NCI-H2227 (cell line): ENCODE data around the gene HAGHL.

Source experiments
- DNase-seq: peaks from one replicate; lab custom pipeline; 2025; ENCODE audit not compliant: unreplicated experiment; lab: John Stamatoyannopoulos, UW

The HAGHL gene

GRCh38 chr16:726438-727290 is at the start of gene HAGHL, which contains the start of gene CCDC78:
TSS of gene HAGHL (plus strand) at chr16:727106. CDS start at chr16:727510, 404 bp downstream.
TSS of gene CCDC78 (minus strand) at chr16:726443. CDS start at chr16:726367, 76 bp downstream.
- DNase-seq: peak; percentile 88

- DNase-seq: peak; percentile 34
Observed at GRCh38 chr16:677316-678190, 49.4 kb upstream of the HAGHL start.

- DNase-seq: no peak
Observed at GRCh38 chr16:678209-678857, 48.6 kb upstream of the HAGHL start.

- DNase-seq: peak; percentile 90
Observed at GRCh38 chr16:678858-679813, 47.8 kb upstream of the HAGHL start.

GRCh38 chr16:679814-680624 is 46.9 kb upstream of the HAGHL start, which contains the start of gene STUB1:
TSS of gene STUB1 (plus strand) at chr16:680410. CDS start at chr16:680526, 116 bp downstream.
- DNase-seq: peak; percentile 96

- no peak for DNase-seq
Observed at GRCh38 chr16:680625-680945, 46.3 kb upstream of the HAGHL start.

- DNase-seq: peak; percentile 48
Observed at GRCh38 chr16:680967-681745, 45.8 kb upstream of the HAGHL start.

GRCh38 chr16:681746-682427 is 45.0 kb upstream of the HAGHL start:
- DNase-seq: no peak

- DNase-seq: no peak
Observed at GRCh38 chr16:682493-683395, 44.2 kb upstream of the HAGHL start.

- no peak for DNase-seq
Observed at GRCh38 chr16:683396-684070, 43.4 kb upstream of the HAGHL start.

- DNase-seq: peak; percentile 91
Observed at GRCh38 chr16:684071-684794, 42.7 kb upstream of the HAGHL start, which contains the start of gene JMJD8. TSS of gene JMJD8 (minus strand) at chr16:684334. CDS start at chr16:684319, 15 bp downstream.

- no peak for DNase-seq
Observed at GRCh38 chr16:684961-685696, 41.8 kb upstream of the HAGHL start.

GRCh38 chr16:685967-686366 is 40.9 kb upstream of the HAGHL start:
- peak; percentile 28 for DNase-seq

- DNase-seq: no peak
Observed at GRCh38 chr16:686459-687260, 40.2 kb upstream of the HAGHL start.
